WTC11 (cell line): ENCODE measurements around the gene ZCWPW2. TPM values are rescaled to one million over a fixed set of nuclear protein-coding genes. Genes with fewer than 3 reads are reported as not detected.

Source experiments
- ATAC-seq: fragments of 200-7000 bp; cut with Tn5 transposase; 2 replicates; pipeline ENCODE4 v1.10.0; 2021; ENCODE audit warnings: mild to moderate bottlenecking, moderate library complexity
- CTCF ChIA-PET: fragments of 300-600 bp; sonication (Branson Sonifier 250); formaldehyde crosslinking; loops from one replicate; lab custom pipeline; 2021; ENCODE audit warnings: antibody characterized with exemption; lab: Charles Lee
- POLR2A ChIA-PET: fragments of 350-600 bp; sonication (Branson Sonifier 250); formaldehyde crosslinking; loops from one replicate; lab custom pipeline; 2021; ENCODE audit warnings: antibody characterized with exemption; lab: Charles Lee
- DNase-seq: peaks from one replicate; pipeline ENCODE4 v3.0.0; 2021; ENCODE audit warnings: low spot score
- H3K27ac Mint-ChIP-seq: 2 replicates; pipeline ENCODE4 v1.8.0; 2021; ENCODE audit warnings: mixed read lengths
- H3K27me3 Mint-ChIP-seq: 2 replicates; pipeline ENCODE4 v1.8.0; 2021; ENCODE audit warnings: low read depth, mild to moderate bottlenecking, moderate library complexity, mixed read lengths
- H3K36me3 Mint-ChIP-seq: 2 replicates; pipeline ENCODE4 v1.8.0; 2021; ENCODE audit warnings: mixed read lengths
- H3K4me1 Mint-ChIP-seq: 2 replicates; pipeline ENCODE4 v1.8.0; 2022; ENCODE audit warnings: mixed read lengths
- H3K4me3 Mint-ChIP-seq: 2 replicates; pipeline ENCODE4 v1.8.0; 2021; ENCODE audit warnings: mild to moderate bottlenecking, moderate library complexity, mixed read lengths
- H3K9me3 Mint-ChIP-seq: 2 replicates; pipeline ENCODE4 v1.8.0; 2021; ENCODE audit warnings: mixed read lengths
- EMX1 ChIP-seq: fragments of 250-450 bp; sonication (Bioruptor Pico); IDR thresholded peaks from 2 replicates; pipeline ENCODE4 v1.8.0; 2021; ENCODE audit warnings: mild to moderate bottlenecking
- ETV6 ChIP-seq: sonication (generic); formaldehyde crosslinking; IDR thresholded peaks from 2 replicates; pipeline ENCODE4 v1.8.1; 2022; ENCODE audit warnings: mild to moderate bottlenecking, missing genetic modification reagents
- GRHL2 ChIP-seq: fragments of 250-450 bp; sonication (Bioruptor Pico); IDR thresholded peaks from 2 replicates; pipeline ENCODE4 v1.8.0; 2022; ENCODE audit warnings: mild to moderate bottlenecking, moderate library complexity; ENCODE audit not compliant: insufficient replicate concordance, severe bottlenecking
- JUN ChIP-seq: sonication (generic); formaldehyde crosslinking; IDR thresholded peaks from 2 replicates; pipeline ENCODE4 v1.8.0; 2023; ENCODE audit warnings: mild to moderate bottlenecking, missing genetic modification reagents
- MYBL2 ChIP-seq: sonication (generic); formaldehyde crosslinking; IDR thresholded peaks from 2 replicates; pipeline ENCODE4 v1.8.1; 2023; ENCODE audit warnings: mild to moderate bottlenecking, moderate library complexity, missing genetic modification reagents
- SP1 ChIP-seq: sonication (generic); formaldehyde crosslinking; conservative IDR thresholded peaks from 2 replicates; pipeline ENCODE4 v1.8.1; 2022; ENCODE audit warnings: missing genetic modification reagents
- TEAD1 ChIP-seq: sonication (generic); formaldehyde crosslinking; IDR thresholded peaks from 2 replicates; pipeline ENCODE4 v1.8.0; 2022; ENCODE audit warnings: mild to moderate bottlenecking, missing genetic modification reagents
- ZBTB21 ChIP-seq: sonication (generic); formaldehyde crosslinking; IDR thresholded peaks from 2 replicates; pipeline ENCODE4 v1.8.1; 2023; ENCODE audit warnings: mild to moderate bottlenecking, missing genetic modification reagents, borderline replicate concordance
- ZNF138 ChIP-seq: sonication (generic); formaldehyde crosslinking; conservative IDR thresholded peaks from 2 replicates; pipeline ENCODE4 v1.8.1; 2022; ENCODE audit warnings: mild to moderate bottlenecking, moderate library complexity, missing genetic modification reagents
- ZNF219 ChIP-seq: sonication (generic); formaldehyde crosslinking; IDR thresholded peaks from 2 replicates; pipeline ENCODE4 v1.8.0; 2023; ENCODE audit warnings: missing genetic modification reagents, mild to moderate bottlenecking, borderline replicate concordance
- ZNF232 ChIP-seq: sonication (generic); formaldehyde crosslinking; IDR thresholded peaks from 2 replicates; pipeline ENCODE4 v1.8.0; 2022; ENCODE audit warnings: mild to moderate bottlenecking, missing genetic modification reagents
- ZNF263 ChIP-seq: sonication (generic); formaldehyde crosslinking; IDR thresholded peaks from 2 replicates; pipeline ENCODE4 v1.8.1; 2022; ENCODE audit warnings: low read depth, mild to moderate bottlenecking, moderate library complexity, missing genetic modification reagents
- ZNF317 ChIP-seq: sonication (generic); formaldehyde crosslinking; IDR thresholded peaks from 2 replicates; pipeline ENCODE4 v1.8.1; 2023; ENCODE audit warnings: low read depth, mild to moderate bottlenecking, moderate library complexity, missing genetic modification reagents, borderline replicate concordance
- total RNA-seq: library from RNA; stranded (reverse); gene quantifications from 3 replicates; pipeline ENCODE4 v1.2.3, GENCODE V29; 2021
- TF ChIP-seq, protein P1 (sequence below): sonication (generic); formaldehyde crosslinking; IDR thresholded peaks from 2 replicates; pipeline ENCODE4 v1.8.1; 2022; ENCODE audit warnings: mild to moderate bottlenecking, missing genetic modification reagents, moderate library complexity, borderline replicate concordance
- TF ChIP-seq, protein P2 (sequence below): sonication (generic); formaldehyde crosslinking; conservative IDR thresholded peaks from 2 replicates; pipeline ENCODE4 v1.8.1; 2022; ENCODE audit warnings: mild to moderate bottlenecking, missing genetic modification reagents
- TF ChIP-seq, protein P3 (sequence below): fragments of 250-450 bp; sonication (Bioruptor Pico); IDR thresholded peaks from 2 replicates; pipeline ENCODE4 v1.9.0; 2021; ENCODE audit warnings: moderate library complexity, mild to moderate bottlenecking, inconsistent platforms, borderline replicate concordance
- TF ChIP-seq, protein P4 (sequence below): fragments of 250-450 bp; sonication (Bioruptor Pico); IDR thresholded peaks from 2 replicates; pipeline ENCODE4 v1.9.0; 2021; ENCODE audit warnings: mild to moderate bottlenecking, borderline replicate concordance
- TF ChIP-seq, protein P5 (sequence below): sonication (generic); formaldehyde crosslinking; IDR thresholded peaks from 2 replicates; pipeline ENCODE4 v1.8.1; 2022; ENCODE audit warnings: missing genetic modification reagents, borderline replicate concordance
- TF ChIP-seq, protein P6 (sequence below): sonication (generic); formaldehyde crosslinking; IDR thresholded peaks from 2 replicates; pipeline ENCODE4 v1.8.0; 2022; ENCODE audit warnings: mild to moderate bottlenecking, missing genetic modification reagents

Gene ZCWPW2
- total RNA-seq, 1 experiment from 2014 or later, result 0.22 TPM

DNA sequence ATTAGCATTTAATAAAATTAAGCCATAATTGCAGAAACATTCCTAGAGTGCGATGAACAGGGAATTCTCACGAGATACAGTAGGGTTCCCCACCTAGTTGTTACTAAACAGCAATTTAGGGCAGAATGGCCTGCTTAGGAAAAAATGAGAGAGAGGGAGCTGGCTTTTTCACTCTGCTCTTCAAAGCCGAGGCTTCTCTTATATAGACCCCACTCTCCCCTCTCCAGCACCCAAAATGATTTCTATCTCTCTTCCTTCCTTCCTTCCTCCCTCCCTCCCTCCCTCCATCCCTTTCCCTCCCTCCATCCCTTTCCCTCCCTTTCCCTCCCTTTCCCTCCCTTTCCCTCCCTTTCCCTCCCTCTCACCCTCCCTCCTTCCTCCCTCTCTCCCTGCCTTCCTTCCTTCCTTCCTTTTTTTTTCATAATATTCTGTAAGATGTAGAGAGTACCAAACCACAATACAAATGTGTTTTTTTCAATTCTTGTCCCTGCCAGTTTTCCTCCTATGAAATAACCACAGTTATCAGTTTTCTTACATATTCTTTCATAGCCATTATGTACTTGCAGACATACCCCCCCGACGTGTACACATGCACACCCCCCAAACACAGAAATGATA lies 48.1 kb upstream of the ZCWPW2 start:
- ChIA-PET POLR2A (interaction anchor here (0.6 kb wide), 1 partner anchor 660 kb away, joined by 3 read pairs; no protein-coding TSS in a partner anchor), CTCF (interaction anchor here (0.5 kb wide), 1 partner anchor 589 kb away, joined by 4 read pairs; no protein-coding TSS in a partner anchor)
- H3K4me3 Mint-ChIP-seq, result no peak overlapping the region
- no peaks in the 10 kb centered on the region for H3K9me3 Mint-ChIP-seq
- DNase-seq, result no peak
- no peak for ATAC-seq
- H3K27ac Mint-ChIP-seq, result no peak overlapping the region
- H3K36me3 Mint-ChIP-seq, result no peaks in the 10 kb centered on the region
- H3K27me3 Mint-ChIP-seq, result no peaks in the 10 kb centered on the region
- TF ChIP-seq MYBL2 (CRISPR knock-in tag) (no peak), ZNF317 (CRISPR knock-in tag) (no peak), JUN (CRISPR knock-in tag) (no peak), GRHL2 (CRISPR knock-in tag) (no peak), SP1 (no peak), ZNF219 (CRISPR knock-in tag) (no peak), ETV6 (no peak), ZBTB21 (CRISPR knock-in tag) (no peak), ZNF232 (CRISPR knock-in tag) (no peak), ZNF138 (no peak), EMX1 (CRISPR knock-in tag) (no peak), TEAD1 (no peak), ZNF263 (no peak)
- TF ChIP-seq, protein P1, sequence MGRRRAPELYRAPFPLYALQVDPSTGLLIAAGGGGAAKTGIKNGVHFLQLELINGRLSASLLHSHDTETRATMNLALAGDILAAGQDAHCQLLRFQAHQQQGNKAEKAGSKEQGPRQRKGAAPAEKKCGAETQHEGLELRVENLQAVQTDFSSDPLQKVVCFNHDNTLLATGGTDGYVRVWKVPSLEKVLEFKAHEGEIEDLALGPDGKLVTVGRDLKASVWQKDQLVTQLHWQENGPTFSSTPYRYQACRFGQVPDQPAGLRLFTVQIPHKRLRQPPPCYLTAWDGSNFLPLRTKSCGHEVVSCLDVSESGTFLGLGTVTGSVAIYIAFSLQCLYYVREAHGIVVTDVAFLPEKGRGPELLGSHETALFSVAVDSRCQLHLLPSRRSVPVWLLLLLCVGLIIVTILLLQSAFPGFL (CRISPR knock-in tag), result no peak
- TF ChIP-seq, protein P2, sequence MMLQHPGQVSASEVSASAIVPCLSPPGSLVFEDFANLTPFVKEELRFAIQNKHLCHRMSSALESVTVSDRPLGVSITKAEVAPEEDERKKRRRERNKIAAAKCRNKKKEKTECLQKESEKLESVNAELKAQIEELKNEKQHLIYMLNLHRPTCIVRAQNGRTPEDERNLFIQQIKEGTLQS (CRISPR knock-in tag), result no peak
- TF ChIP-seq, protein P3, sequence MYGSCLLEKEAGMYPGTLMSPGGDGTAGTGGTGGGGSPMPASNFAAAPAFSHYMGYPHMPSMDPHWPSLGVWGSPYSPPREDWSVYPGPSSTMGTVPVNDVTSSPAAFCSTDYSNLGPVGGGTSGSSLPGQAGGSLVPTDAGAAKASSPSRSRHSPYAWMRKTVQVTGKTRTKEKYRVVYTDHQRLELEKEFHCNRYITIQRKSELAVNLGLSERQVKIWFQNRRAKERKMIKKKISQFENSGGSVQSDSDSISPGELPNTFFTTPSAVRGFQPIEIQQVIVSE (CRISPR knock-in tag), result no peak
- TF ChIP-seq, protein P4, sequence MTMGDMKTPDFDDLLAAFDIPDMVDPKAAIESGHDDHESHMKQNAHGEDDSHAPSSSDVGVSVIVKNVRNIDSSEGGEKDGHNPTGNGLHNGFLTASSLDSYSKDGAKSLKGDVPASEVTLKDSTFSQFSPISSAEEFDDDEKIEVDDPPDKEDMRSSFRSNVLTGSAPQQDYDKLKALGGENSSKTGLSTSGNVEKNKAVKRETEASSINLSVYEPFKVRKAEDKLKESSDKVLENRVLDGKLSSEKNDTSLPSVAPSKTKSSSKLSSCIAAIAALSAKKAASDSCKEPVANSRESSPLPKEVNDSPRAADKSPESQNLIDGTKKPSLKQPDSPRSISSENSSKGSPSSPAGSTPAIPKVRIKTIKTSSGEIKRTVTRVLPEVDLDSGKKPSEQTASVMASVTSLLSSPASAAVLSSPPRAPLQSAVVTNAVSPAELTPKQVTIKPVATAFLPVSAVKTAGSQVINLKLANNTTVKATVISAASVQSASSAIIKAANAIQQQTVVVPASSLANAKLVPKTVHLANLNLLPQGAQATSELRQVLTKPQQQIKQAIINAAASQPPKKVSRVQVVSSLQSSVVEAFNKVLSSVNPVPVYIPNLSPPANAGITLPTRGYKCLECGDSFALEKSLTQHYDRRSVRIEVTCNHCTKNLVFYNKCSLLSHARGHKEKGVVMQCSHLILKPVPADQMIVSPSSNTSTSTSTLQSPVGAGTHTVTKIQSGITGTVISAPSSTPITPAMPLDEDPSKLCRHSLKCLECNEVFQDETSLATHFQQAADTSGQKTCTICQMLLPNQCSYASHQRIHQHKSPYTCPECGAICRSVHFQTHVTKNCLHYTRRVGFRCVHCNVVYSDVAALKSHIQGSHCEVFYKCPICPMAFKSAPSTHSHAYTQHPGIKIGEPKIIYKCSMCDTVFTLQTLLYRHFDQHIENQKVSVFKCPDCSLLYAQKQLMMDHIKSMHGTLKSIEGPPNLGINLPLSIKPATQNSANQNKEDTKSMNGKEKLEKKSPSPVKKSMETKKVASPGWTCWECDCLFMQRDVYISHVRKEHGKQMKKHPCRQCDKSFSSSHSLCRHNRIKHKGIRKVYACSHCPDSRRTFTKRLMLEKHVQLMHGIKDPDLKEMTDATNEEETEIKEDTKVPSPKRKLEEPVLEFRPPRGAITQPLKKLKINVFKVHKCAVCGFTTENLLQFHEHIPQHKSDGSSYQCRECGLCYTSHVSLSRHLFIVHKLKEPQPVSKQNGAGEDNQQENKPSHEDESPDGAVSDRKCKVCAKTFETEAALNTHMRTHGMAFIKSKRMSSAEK (CRISPR knock-in tag), result no peak
- TF ChIP-seq, protein P5, sequence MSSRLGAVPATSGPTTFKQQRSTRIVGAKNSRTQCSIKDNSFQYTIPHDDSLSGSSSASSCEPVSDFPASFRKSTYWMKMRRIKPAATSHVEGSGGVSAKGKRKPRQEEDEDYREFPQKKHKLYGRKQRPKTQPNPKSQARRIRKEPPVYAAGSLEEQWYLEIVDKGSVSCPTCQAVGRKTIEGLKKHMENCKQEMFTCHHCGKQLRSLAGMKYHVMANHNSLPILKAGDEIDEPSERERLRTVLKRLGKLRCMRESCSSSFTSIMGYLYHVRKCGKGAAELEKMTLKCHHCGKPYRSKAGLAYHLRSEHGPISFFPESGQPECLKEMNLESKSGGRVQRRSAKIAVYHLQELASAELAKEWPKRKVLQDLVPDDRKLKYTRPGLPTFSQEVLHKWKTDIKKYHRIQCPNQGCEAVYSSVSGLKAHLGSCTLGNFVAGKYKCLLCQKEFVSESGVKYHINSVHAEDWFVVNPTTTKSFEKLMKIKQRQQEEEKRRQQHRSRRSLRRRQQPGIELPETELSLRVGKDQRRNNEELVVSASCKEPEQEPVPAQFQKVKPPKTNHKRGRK (CRISPR knock-in tag), result no peak
- TF ChIP-seq, protein P6, sequence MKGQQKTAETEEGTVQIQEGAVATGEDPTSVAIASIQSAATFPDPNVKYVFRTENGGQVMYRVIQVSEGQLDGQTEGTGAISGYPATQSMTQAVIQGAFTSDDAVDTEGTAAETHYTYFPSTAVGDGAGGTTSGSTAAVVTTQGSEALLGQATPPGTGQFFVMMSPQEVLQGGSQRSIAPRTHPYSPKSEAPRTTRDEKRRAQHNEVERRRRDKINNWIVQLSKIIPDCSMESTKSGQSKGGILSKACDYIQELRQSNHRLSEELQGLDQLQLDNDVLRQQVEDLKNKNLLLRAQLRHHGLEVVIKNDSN (CRISPR knock-in tag), result no peak
- peaks cover 6% of the 10 kb centered on the region for H3K4me1 Mint-ChIP-seq
